ENCODE data around the gene MPHOSPH8.
"Not testable (repeated sequence)": the region's sequence is repeated elsewhere in the genome, so short reads cannot be mapped to it uniquely, and the experiment has no call there.

The MPHOSPH8 gene

DNA sequence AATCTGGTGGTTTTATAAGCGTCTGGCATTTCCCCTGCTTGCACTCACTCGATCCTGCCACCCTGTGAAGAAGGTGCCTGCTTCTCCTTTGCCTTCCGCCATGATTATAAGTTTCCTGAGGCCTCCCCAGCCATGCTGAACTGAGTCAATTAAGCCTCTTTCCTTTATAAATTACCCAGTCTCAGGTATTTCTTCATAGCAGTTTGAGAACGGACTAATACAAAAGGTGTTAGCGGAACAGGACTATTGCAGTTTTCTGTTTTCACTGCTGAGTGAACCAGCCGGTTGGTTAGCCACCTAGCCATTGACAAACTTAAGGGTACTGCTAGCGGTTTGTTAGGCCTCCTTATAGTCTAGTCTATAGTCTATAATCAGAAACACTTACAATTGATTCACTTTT is 2.5 kb downstream of the MPHOSPH8 start:
- not testable (repeated sequence) for DNase-seq

DNA sequence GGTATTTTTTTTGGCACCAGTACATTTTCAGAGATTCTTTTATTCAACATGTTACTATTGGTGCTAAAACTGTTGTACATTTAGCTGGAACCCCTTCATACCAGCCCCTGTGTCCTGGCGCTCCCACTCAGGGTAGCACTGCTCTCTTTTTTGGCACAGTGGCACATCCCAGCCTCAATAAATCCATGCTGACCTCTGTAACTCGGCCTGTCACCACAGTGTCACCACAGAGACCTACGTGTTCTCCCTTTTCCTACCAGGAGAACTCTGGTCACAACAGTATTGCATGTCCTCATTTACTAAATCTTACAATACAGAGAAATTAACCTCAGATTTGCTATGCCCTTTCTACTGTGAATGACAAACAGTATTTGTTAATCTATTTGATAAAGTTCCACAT is 10.2 kb downstream of the MPHOSPH8 start:
- no peak for DNase-seq

DNA sequence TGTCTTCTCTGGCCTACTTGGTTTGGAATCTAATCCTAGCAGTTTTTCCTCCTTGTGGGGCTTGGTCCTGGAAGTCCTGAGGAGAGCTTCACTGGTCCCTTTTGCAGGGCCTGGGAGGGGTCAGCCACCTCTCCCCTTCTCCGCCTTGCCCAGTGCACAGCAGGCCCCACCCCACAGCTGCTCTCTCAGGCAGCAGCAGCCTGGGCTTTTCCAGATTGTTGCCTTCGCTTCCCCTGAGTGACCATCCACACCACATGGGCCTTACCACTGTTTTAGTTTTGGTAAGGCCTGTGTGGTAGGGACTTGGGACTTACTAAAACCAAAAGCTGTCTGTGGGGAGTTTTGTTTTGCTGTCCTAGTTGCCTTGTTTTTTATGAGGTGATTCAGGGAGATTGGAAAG is 11.5 kb downstream of the MPHOSPH8 start:
- no peak for DNase-seq

DNA sequence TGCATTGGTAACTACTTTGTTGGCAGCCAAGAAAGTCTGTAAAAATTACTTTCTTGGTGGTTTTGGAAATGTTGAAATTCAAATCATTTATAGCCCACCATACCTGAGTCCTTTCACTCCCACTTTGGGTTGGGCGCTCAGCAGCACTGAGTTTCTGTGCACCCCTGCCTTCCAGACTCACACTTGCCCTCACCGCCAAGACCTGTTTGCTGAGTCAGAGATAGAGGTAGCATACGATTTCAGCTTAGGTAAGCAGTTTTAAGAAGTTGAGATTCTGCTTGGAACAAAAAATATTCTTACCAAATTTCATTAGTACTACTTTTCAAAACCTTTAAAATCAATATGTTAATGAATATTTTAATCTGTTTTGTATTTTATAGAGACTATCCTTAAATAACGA is 12.6 kb downstream of the MPHOSPH8 start:
- no peak for DNase-seq

DNA sequence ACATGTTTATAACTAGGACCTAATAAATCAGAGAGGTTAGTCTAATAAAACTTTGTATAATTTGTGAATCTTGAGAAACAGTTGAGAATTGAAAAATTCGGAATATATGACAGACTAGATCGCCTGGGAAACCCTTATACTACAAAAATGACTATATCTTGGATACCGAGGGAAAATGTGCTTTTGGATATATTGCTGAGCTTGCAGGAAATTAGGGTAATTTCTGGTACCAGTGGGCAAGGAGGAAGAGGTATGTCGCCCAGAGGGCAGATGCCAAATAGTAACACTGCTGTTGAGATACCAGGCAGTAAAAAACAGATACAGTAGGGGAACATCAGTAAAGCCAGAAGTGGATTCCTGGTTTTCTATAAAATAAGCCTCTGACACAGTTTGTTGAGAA is 17.3 kb downstream of the MPHOSPH8 start:
- DNase-seq, result no peak

DNA sequence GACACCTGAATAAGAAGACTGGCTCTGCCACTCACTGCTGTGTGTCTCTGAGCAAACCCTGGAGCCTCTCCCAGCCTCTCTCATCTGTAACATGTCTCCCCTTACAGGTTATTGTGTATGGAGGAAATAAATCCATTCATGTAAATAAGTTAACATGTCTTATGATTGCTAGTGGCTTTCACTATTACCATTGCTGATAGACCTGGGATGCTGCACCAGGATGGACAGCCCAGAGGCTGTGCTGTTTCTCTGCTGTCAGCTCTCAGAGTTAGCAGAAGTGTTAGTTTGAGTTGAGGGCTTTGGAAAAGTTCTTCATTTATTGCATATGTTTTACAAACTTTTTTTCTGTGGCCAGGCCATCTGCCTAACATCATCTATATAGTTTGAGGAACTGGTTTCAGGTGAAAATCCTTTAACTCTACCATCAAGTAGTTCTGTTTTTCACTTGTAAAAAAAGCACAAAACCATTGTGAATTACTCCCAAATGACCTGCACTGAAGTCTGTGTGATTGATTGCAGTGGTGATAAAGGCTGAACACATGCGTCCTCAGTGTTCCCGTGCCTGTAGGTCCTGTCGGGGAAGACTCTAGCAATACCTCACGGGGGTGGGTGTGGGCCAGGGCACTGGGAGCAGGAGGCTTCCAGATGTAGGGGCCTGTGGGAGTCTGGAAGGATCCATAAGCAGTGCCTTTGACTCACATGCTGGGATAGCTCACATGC is 24.6 kb downstream of the MPHOSPH8 start:
- no peak for DNase-seq

DNA sequence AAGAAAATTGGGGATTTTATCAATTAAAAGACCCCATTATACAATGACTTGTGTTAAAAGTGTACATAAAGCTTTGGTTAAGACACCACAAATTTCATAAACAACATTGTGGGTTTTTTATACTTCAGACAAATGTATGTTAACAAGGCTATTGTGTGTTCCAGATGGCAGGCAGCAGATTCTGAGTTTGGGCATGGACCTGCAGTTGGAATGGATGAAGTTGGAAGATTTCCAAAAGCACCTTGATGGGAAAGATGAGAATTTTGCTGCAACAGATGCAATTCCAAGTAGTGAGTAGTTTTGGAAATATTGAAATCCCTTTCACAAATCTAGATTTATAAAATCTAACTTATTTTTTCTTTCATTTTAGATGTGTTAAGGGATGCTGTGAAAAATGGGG is 25.4 kb downstream of the MPHOSPH8 start:
- DNase-seq, result no peak

DNA sequence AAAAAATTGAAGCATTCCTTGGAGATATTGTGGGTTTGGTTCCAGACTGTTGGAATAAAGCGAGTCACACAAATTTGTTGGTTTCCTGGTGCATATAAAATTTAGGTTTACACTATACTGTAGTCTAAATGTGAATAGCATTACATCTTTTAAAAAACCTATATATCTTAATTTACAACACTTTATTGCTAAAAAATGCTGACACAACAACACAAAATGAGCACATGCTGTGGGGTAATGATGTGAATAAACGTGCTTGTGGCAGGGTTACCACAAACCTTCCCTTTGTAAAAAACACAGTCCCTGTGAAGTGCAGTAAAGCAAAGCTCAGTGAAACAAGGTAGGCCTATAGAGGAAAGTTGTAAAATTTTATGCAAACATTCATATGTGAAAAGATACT is 27.7 kb downstream of the MPHOSPH8 start:
- DNase-seq, result no peak

DNA sequence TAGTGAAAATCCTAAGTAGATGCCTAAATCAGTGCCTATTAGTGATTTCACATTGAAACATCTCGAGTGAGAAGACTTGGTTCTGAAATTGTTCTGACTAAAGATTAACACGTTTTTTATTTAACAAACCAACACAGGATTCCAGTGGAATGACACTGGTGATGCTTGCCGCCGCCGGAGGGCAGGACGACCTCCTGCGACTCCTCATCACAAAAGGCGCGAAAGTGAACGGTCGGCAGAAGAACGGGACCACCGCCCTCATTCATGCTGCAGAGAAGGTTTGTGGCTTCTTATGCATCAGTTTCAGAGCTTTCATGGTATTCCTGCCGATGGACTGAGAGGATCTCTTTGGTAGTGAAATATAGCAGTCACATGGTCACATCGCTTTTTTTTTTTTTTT is 28.1 kb downstream of the MPHOSPH8 start:
- no peak for DNase-seq

DNA sequence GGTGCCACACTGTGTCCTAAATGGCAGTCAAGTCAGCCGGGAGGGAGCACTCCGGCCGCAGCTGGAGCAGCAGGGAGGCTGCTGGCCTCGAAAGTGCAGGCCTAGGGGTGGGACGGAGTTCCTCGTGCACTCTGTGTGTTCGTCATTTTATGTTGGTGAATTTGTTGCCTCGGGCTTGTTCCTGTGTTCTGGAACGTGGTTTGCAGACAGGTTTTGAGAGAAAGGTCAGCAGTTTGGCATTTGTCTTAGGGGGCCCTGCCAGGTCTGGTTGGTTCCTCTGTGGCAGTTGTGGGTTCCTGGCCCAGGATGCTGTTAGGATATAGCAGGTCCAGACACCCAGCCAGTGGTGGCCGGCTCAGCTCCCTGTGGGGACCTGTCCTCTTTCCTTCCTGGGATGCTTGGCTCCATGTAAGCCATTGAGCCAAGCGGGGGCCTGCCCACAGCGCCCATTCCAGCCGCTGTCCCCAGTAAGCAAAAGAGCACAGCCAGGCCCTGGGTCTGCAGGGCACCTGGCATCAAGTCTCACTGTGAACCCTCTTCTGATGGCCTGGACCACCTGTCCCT is 30.0 kb downstream of the MPHOSPH8 start:
- DNase-seq, result no peak

DNA sequence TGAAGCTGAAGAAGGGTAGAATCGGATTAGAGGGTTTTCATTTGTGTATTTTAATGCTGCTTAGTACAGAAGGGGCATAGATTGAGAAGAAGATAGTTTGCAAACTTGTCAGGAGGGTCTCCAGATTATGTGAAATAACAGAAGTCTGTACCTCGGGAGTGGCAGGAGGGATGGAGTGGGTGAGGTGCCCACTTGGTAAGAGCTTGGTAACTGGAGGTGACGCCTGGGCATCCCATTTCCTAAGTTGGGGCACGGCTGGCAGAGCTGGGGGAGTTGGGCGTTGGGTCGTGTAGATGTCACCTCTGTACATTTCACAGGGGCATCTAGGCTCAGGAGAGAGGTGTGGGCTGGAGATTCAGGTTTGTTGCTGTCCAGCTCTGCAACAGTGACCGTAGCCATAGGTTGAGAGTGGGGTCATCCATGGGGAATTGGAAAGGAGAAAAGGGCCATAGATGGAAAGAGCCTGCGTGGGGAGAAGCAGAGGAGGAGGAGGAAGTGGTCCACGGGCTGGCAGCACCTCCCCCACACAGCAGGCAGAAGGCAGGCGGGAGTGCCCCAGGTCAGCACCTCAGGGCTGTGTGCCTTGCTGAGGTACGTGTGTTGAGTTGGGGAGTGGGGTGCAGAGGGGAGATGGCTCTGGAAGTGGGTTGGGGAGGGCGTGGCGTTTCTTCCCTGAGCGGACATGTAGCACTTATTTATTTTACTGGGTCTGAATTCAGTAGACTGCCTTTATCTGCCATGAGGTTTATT is 31.2 kb downstream of the MPHOSPH8 start:
- no peak for DNase-seq

DNA sequence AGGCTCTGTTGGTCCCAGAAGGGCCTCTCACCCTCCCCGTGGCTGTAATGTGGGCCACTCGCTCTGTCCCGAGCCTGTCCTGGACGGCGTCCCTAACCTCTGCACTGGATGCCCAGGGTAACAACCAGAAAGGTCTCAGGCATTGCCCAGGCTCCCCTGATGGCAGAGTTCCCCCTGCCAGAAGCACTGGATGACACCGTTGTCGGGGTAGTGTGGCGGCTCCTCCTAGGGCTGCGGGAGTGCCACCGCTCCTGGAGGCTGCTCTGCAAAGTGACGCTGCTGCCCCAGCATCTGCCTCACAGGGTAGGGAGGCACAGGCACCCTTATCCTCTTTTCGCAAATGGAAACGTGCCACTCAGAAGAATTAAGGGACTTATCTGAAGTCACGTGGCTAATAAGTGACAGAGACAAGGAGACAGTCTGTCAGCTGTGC is 32.0 kb downstream of the MPHOSPH8 start:
- DNase-seq, result no peak

DNA sequence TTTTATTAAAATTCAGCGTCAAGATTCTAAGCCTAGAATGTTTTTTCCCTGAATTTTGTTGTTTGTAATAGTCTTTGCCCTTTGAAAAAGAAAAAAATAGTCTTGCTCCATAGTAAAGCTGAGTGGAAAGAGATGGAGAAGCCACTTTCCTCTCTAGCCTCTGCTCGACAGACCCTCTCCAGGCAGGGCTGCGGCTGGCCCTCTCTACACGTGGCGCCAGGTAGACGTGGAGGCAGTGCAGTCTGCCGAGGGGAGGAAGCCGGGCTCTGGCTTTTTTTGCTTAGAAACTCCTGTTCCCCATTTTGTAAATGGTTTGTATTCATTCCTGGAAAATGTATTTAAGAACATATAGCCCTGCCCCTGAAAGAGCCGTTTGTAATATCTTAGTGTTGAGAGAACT is 35.3 kb downstream of the MPHOSPH8 start:
- DNase-seq, result no peak

DNA sequence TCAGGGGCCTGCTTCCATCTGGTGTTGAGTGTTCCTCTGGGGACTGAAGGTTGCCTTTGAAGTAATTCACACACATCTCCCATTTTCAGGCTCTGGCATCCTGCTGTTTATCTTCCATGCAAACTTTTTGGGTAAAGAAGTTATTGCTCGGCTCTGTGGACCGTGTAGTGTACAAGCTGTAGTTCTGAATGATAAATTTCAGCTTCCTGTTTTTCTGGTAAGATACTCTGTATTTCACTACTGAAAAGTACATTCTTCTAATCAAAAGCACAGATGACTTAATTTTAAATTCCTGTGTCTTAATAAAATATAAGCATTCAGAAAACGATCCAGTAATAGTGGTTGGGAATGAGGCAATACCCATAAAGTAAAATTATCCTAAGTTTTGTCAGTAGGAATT is 36.7 kb downstream of the MPHOSPH8 start:
- DNase-seq, result no peak

DNA sequence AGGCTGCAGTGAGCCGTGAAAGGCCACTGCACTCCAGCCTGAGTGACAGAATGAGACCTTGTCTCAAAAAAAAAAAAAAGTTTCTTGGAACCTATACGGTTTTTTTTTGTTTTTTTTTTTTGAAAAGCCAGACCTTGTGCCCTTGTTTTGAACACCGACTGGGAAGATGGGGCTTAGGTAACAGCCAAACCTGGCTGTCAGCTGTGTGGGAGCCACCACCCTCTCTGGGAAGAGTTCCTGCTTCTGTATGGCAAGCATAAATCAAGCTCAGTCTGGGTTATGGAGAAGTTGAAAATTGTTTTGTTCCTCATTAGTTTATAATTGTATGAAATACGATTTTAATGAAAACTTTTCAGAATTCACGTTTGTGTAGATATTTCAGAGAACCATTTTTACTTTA is 39.5 kb downstream of the MPHOSPH8 start:
- no peak for DNase-seq

DNA sequence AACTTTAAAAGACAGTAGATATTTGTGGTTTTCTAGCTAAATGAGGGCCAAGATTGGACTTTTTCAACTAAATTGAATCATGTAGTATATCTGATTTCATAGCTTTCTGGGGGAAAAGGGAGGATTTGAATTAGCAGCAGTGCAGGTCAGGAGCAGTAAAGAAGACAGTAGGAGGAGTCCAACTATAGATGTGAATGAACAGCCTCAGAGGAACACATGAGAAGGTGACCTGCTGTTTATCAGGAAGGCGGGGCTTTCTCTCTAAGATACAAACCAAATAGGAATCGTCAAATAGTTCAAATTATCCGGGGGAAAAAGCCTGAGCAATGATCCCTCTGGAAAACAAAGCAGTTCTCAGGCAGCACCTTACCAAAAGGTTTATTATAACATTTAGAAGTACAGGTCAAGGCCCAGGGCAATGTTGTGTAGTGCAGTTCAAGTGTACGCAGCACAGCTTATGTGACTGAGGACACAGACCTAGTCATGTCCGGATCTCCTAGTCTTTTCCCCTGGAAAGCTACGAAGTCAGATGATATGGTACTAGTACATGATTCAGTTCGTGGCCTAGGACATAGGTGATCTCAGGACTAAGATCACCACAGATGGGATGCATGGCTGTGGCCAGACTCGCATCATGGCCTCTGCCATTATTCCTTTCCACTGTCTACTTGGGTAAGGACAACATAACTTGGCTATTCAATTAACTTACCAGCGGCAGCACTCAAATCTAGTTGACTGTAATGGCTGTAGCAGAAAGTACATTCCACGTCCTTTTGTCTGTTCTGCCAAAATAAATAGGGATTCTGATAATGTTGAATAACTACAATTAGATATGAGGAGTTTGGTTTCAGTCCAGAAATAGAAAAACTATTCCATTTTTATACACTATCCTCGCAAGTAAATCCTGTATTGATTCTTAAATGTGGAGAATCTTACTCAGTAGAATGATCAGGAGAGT is 40.3 kb downstream of the MPHOSPH8 start:
- no peak for DNase-seq

DNA sequence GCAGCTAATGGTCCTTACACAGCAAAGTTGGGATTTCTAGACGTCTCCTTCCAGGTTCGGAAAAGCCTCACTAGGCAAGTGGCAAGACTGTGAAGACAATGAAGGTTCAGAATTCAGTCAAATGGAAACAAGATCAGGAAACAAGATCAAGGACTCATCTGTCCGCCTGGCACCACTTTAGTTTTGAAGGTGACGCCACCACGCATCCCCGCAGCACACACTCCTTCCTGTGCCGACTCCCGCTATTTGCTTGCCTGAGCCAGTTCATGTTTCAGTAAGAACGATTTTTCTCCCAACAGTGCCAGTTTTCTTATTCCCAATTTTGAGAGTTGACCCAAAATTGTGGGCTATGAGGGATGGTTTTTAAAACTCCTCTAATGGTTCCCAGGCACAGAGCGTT is 41.4 kb downstream of the MPHOSPH8 start:
- no peak for DNase-seq

DNA sequence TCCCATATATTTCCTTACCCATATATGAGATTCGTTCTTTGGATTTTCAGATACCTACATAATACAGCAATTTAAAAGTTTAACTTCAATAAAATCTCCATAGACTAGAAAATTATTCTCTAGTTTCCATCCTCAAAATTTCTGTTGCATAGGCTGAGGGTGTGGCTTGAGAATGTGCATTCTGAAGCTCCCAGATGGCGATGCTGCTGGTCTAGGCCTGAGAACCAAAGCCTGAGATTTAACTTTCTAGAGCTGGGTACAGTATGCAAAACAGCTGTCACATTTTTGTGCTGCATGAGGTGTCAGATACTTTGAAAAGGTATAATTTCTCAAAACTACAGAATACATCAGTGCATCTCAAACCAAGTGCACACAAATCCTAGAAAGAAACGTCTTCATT is 42.7 kb downstream of the MPHOSPH8 start:
- no peak for DNase-seq

DNA sequence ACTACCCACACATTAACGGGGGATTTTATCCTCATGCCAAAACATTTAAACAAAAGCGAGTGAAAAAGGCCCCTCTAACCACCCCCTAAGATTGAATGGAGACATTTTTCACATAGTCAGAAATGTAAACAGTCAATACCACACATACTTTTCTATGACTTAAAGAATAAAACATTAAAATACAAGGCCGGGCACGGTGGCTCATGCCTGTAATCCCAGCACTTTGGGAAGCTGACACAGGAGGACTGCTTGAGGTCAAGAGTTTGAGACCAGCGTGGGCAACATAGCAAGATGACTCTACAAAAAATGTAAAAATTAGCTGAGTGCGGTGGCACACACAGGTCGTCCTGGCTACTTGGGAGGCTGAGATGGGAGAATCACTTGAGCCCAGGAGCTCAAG is 47.3 kb downstream of the MPHOSPH8 start:
- DNase-seq, result no peak

DNA sequence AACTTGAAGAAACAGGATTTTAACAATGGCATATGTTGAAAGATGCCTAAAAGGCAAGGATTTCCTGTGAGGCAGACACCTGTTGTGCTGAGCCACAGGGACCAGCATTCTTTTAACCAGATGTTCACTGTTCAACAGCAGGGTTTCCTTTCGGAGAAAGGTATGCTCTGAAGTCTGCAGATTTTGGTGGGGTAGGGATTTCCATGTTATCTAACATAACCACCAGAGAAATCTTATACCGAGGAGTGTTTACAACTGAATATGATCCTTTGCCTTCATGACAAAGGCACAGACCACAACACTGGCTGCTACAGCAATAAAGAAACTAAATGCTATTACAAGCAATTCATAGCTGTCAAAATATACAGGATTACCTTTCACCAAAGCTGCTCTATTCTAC is 48.1 kb downstream of the MPHOSPH8 start:
- no peak for DNase-seq

DNA sequence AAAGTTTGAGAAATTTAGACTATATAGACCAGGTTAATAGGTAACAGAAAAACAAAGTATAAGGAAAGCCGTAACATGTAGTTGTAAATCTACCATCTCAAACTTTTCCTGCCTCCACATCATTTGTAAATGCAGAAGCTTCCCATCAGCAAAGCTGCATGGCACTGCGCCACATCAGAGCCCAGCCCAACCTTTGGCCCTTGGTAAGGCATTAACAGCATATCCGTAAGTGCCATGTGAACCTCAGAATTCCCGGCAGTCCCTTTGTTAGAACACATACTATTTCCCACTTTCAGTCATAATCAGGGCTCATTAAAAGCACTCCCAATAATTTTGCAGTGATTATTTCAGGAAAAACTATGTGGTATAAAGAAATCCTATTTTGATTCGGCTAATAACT is 51.6 kb downstream of the MPHOSPH8 start:
- no peak for DNase-seq

DNA sequence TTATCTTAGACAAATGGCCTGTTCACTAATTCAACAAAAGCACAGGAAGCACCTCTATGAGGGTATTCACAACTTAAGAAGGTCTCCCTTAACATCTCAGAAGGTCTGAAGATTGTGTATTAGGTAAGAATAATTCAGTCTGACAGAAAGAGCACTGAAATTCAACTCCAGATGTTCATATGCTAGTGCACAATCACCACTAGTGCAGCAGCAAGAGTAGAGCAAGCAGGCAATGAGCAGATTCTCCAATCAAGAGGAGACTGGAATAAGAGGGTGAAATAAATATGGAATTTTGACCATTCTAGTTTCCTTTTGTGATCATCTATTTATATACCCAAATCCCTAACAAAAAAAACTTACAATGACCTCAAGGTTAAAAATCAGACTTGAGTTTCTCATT is 52.0 kb downstream of the MPHOSPH8 start:
- no peak for DNase-seq

DNA sequence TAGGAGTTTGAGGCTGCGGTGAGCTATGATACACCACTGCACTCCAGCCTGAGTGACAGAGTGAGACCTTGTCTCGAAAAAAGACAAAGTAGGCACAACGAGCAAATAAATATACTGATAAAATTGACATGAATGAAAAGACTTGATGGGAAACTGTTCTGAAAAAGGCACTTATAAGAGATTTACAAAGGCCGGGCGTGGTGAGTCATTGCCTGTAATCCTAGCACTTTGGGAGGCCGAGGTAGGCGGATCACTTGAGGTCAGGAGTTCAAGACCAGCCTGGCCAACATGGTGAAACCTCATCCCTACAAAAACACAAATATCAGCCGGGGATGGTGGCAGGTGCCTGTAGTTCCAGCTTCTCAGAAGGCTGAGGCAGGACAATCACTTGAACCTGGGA is 58.0 kb downstream of the MPHOSPH8 start:
- DNase-seq, result not testable (repeated sequence)

All from NCI-H2029 (cell line).